ENCODE data around the gene ARCN1. TPM values are rescaled to one million over a fixed set of nuclear protein-coding genes. Genes with fewer than 3 reads are reported as not detected.

The ARCN1 gene
- total RNA-seq (87.8 and 116 TPM in 2 replicates), polyA plus RNA-seq (359 and 387 TPM in 2 replicates), polyA minus RNA-seq (ENCODE audit: low replicate concordance) (105 and 106 TPM in 2 replicates)
- polyA plus RNA-seq (2012), result 158 and 178 TPM in 2 replicates

DNA sequence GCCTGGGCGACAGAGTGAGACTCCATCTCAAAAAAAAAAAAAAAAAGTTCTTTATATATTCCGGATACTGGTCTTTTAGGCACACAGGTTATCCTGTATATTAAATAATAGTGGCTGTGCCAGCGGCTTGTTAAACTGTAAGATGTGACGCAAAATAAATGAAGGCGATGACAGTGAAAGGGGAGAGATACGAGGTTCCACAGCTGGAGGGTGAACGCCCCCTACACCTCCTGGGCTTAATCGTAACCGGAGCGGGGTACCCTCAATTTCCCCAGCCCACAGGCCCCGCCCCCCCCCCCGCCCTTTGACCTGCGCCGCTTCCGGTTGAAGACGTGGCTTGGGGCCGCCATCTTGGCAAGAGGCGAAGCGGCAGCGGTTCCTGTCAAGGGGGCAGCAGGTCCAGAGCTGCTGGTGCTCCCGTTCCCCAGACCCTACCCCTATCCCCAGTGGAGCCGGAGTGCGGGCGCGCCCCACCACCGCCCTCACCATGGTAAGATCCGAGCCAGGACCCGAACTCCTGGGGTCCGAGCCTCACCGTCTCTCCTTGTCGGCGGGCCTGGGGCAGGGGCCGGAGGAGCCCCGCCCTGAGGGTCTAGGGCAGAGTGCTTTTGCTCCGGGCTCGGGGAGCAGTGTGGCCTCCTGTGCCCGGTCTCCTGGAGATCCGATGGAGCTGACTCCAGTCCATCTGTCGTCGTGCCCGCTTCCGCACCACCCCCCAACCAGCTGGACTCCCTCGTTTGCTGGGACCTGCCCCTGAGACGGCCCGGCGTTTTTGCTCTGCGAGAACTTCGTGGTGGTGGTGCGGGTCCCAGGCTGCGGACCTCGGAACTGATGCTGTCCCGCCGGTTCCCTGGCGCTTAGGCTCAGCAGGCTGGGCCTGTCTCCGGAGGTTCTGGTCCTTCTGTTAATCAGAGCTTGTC lies at the start of gene ARCN1:
ARCN1 (plus strand) TSS at position 349 of the 920 bp plus-strand sequence; CDS start at position 488, 139 bp downstream.
- H4K20me1 ChIP-seq (ENCODE audit: control insufficient read depth, extremely low read depth, insufficient read depth, low read length), result peaks cover 2% of the 10 kb centered on the region
- H2AFZ ChIP-seq (ENCODE audit: low read length), result peak within 1 kb of the TSS; percentile 74
- peak within 1 kb of the TSS; percentile 100 for H3K27ac ChIP-seq (ENCODE audit: insufficient read depth, low read length)
- H3K4me2 ChIP-seq (ENCODE audit: extremely low read depth, insufficient read depth, low read length), result peak within 1 kb of the TSS; percentile 80
- H3K9ac ChIP-seq (ENCODE audit: insufficient read depth, low read length), result peak within 1 kb of the TSS; percentile 100
- TF ChIP-seq, protein P1, sequence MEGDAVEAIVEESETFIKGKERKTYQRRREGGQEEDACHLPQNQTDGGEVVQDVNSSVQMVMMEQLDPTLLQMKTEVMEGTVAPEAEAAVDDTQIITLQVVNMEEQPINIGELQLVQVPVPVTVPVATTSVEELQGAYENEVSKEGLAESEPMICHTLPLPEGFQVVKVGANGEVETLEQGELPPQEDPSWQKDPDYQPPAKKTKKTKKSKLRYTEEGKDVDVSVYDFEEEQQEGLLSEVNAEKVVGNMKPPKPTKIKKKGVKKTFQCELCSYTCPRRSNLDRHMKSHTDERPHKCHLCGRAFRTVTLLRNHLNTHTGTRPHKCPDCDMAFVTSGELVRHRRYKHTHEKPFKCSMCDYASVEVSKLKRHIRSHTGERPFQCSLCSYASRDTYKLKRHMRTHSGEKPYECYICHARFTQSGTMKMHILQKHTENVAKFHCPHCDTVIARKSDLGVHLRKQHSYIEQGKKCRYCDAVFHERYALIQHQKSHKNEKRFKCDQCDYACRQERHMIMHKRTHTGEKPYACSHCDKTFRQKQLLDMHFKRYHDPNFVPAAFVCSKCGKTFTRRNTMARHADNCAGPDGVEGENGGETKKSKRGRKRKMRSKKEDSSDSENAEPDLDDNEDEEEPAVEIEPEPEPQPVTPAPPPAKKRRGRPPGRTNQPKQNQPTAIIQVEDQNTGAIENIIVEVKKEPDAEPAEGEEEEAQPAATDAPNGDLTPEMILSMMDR (conservative IDR thresholded peaks at IDR 0.05 in 1 of 2, IDR thresholded peaks at IDR 0.05 in 1 of 2; ENCODE audit: low read depth in 1 of 2, low read length in 2 of 2), result no peak
- no peak for TF ChIP-seq EZH2 (IDR thresholded peaks at IDR 0.05; ENCODE audit: low read length, missing control alignments)
- peak within 1 kb of the TSS; percentile 68 to 99 (median 96) for H3K4me3 ChIP-seq (replicated peaks in 1 of 4; ENCODE audit: control extremely low read depth in 1 of 4, insufficient read depth in 1 of 4, low read depth in 3 of 4, low read length in 4 of 4)
- H3K79me2 ChIP-seq (ENCODE audit: control insufficient read depth, insufficient read depth, low read length), result peaks cover 51% of the 10 kb centered on the region
- no peaks in the 10 kb centered on the region for H3K4me1 ChIP-seq (ENCODE audit: control insufficient read depth, extremely low read depth, insufficient read depth, low read length)
- H3K9me3 ChIP-seq (ENCODE audit: control insufficient read depth, insufficient read depth, low read depth, low read length), result no peaks in the 10 kb centered on the region
- H3K36me3 ChIP-seq (ENCODE audit: control insufficient read depth, insufficient read depth, low read length), result no peaks in the 10 kb centered on the region
- H3K27me3 ChIP-seq (ENCODE audit: control insufficient read depth, insufficient read depth, low read length), result no peaks in the 10 kb centered on the region
- peak; percentile 75 to 80 for DNase-seq (ENCODE audit: low read depth in 2 of 2)

DNA sequence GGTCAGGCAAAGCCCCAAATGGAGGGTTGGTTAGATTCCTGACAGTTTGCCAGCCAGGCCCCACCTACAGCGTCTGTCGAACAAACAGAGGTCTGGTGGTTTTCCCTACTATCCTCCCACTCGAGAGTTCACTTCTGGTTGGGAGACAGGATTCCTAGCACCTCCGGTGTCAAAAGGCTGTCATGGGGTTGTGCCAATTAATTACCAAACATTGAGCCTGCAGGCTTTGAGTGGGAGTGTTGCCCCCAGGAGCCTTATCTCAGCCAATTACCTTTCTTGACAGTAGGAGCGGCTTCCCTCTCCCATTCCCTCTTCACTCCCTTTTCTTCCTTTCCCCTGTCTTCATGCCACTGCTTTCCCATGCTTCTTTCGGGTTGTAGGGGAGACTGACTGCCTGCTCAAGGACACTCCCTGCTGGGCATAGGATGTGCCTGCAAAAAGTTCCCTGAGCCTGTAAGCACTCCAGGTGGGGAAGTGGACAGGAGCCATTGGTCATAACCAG lies 49.6 kb upstream of the ARCN1 start:
- DNase-seq (ENCODE audit: low read depth in 2 of 2), result peak; percentile 28 to 36
- Histone ChIP-seq H3K4me1 (ENCODE audit: control insufficient read depth, extremely low read depth, insufficient read depth, low read length) (no peaks in the 10 kb centered on the region), H2AFZ (ENCODE audit: low read length) (no peak overlapping the region), H3K79me2 (ENCODE audit: control insufficient read depth, insufficient read depth, low read length) (no peaks in the 10 kb centered on the region), H3K9me3 (ENCODE audit: control insufficient read depth, insufficient read depth, low read depth, low read length) (no peaks in the 10 kb centered on the region), H4K20me1 (ENCODE audit: control insufficient read depth, extremely low read depth, insufficient read depth, low read length) (no peaks in the 10 kb centered on the region), H3K4me3 (replicated peaks in 1 of 4; ENCODE audit: control extremely low read depth in 1 of 4, insufficient read depth in 1 of 4, low read depth in 3 of 4, low read length in 4 of 4) (no peak overlapping the region), H3K9ac (ENCODE audit: insufficient read depth, low read length) (no peak overlapping the region), H3K27me3 (ENCODE audit: control insufficient read depth, insufficient read depth, low read length) (no peaks in the 10 kb centered on the region), H3K4me2 (ENCODE audit: extremely low read depth, insufficient read depth, low read length) (no peak overlapping the region), H3K36me3 (ENCODE audit: control insufficient read depth, insufficient read depth, low read length) (peaks cover 15% of the 10 kb centered on the region), H3K27ac (ENCODE audit: insufficient read depth, low read length) (no peak overlapping the region)
- no peak for TF ChIP-seq EZH2 (IDR thresholded peaks at IDR 0.05; ENCODE audit: low read length, missing control alignments)
- TF ChIP-seq, protein P1 (conservative IDR thresholded peaks at IDR 0.05 in 1 of 2, IDR thresholded peaks at IDR 0.05 in 1 of 2; ENCODE audit: low read depth in 1 of 2, low read length in 2 of 2), result peak; percentile 41 to 58

DNA sequence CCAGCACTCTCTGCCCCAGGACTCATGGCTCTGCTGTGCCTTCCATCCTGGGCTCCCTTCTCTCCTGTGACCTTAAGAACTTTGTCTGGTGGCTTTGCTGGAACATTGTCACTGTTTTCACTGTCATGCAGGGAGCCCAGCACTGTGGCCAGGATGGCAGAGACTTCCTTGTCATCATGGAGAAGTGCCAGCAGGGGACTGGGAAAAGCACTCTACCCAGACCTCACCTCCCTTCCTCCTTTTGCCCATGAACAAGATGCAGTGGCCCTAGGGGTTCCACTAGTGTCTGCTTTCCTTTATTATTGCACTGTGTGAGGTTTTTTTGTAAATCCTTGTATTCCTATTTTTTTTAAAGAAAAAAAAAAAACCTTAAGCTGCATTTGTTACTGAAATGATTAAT lies 47.9 kb upstream of the ARCN1 start:
- H3K4me3 ChIP-seq (replicated peaks in 1 of 4; ENCODE audit: control extremely low read depth in 1 of 4, insufficient read depth in 1 of 4, low read depth in 3 of 4, low read length in 4 of 4), result no peak overlapping the region
- no peaks in the 10 kb centered on the region for H3K9me3 ChIP-seq (ENCODE audit: control insufficient read depth, insufficient read depth, low read depth, low read length)
- no peaks in the 10 kb centered on the region for H3K4me1 ChIP-seq (ENCODE audit: control insufficient read depth, extremely low read depth, insufficient read depth, low read length)
- DNase-seq (ENCODE audit: low read depth in 2 of 2), result no peak
- H4K20me1 ChIP-seq (ENCODE audit: control insufficient read depth, extremely low read depth, insufficient read depth, low read length), result no peaks in the 10 kb centered on the region
- H3K27ac ChIP-seq (ENCODE audit: insufficient read depth, low read length), result no peak overlapping the region
- no peak overlapping the region for H2AFZ ChIP-seq (ENCODE audit: low read length)
- no peak overlapping the region for H3K4me2 ChIP-seq (ENCODE audit: extremely low read depth, insufficient read depth, low read length)
- TF ChIP-seq EZH2 (IDR thresholded peaks at IDR 0.05; ENCODE audit: low read length, missing control alignments), result no peak
- TF ChIP-seq, protein P1 (conservative IDR thresholded peaks at IDR 0.05 in 1 of 2, IDR thresholded peaks at IDR 0.05 in 1 of 2; ENCODE audit: low read depth in 1 of 2, low read length in 2 of 2), result no peak
- no peaks in the 10 kb centered on the region for H3K79me2 ChIP-seq (ENCODE audit: control insufficient read depth, insufficient read depth, low read length)
- H3K27me3 ChIP-seq (ENCODE audit: control insufficient read depth, insufficient read depth, low read length), result no peaks in the 10 kb centered on the region
- peaks cover 14% of the 10 kb centered on the region for H3K36me3 ChIP-seq (ENCODE audit: control insufficient read depth, insufficient read depth, low read length)
- no peak overlapping the region for H3K9ac ChIP-seq (ENCODE audit: insufficient read depth, low read length)
